ENCODE measurements around the gene CHI3L1. TPM values are rescaled to one million over a fixed set of nuclear protein-coding genes. Genes with fewer than 3 reads are reported as not detected.
A peak's percentile ranks its signal among the peaks of the same experiment; 100 is the strongest.

CHI3L1 gene
- total RNA-seq, 4 donors from 2014 or later: 2.9 to 23.2 TPM; not detected in 2

DNA sequence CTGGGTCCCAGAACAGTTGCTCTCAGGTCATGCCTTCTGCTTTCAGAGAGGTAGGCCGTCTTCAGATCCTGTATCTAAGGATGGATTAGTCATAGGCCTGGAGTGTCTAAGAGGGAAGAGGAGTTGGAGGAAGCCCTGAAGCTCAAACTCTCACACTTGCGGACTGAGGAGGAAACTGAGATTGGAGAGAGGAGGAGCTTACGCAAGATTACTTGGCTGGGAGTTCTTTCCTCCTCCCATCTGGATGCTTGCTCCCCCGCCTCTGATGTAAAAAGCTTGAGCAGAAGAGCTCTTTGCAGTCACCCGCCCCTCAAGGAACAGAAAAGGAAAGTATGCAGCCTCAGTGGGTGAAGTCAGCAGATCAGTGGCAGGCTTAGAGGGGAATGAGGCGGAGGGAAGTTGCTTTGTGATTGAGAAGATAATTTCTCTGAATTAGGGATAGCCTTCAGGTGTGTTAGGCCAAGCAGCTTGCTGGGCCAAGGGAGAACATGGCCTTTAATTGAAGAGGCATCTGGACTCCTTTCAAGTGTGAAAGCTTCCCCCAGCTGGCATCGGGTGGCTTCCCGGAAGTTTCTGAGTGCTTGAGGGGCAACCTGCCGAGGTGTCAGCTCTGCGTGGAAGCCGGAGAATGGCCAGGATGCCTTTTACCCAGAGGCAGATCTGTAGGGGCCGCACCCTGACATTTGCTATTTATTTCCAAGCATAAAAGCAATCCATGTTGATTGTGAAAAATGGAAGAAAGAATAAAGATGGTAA, 52.4 kb downstream of the CHI3L1 start:
- no peaks in the 10 kb centered on the region for H3K36me3 ChIP-seq
- H3K27me3 ChIP-seq: no peaks in the 10 kb centered on the region
- no peak overlapping the region for H3K4me3 ChIP-seq
- H3K9me3 ChIP-seq: no peaks in the 10 kb centered on the region
- in situ Hi-C loops (cut with MboI; ENCODE audit: low pct_ligation_motif_present in 1 of 4, low pct_unique_long_range_greater_than_20kb in 1 of 4, low sequenced_read_pairs in 3 of 4) (no loop called here), intact Hi-C loops (cut with DNase I; ENCODE audit: low total_unique reads) (no loop called here)
- DNase-seq: peak; percentile 23
- WGBS, 2 donors (ENCODE audit: low coverage in 1 of 2): 60 to 84% methylated on average over 4 to 12 of the region's 12 CpGs
- H3K4me1 ChIP-seq: peaks cover 0 to 16% (median 3%) of the 10 kb centered on the region in 4 donors
- no peak for TF ChIP-seq POLR2AphosphoS5 (IDR thresholded peaks at IDR 0.05)
- no peak for TF ChIP-seq POLR2A (IDR thresholded peaks at IDR 0.05)
- TF ChIP-seq, protein P1, sequence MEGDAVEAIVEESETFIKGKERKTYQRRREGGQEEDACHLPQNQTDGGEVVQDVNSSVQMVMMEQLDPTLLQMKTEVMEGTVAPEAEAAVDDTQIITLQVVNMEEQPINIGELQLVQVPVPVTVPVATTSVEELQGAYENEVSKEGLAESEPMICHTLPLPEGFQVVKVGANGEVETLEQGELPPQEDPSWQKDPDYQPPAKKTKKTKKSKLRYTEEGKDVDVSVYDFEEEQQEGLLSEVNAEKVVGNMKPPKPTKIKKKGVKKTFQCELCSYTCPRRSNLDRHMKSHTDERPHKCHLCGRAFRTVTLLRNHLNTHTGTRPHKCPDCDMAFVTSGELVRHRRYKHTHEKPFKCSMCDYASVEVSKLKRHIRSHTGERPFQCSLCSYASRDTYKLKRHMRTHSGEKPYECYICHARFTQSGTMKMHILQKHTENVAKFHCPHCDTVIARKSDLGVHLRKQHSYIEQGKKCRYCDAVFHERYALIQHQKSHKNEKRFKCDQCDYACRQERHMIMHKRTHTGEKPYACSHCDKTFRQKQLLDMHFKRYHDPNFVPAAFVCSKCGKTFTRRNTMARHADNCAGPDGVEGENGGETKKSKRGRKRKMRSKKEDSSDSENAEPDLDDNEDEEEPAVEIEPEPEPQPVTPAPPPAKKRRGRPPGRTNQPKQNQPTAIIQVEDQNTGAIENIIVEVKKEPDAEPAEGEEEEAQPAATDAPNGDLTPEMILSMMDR (IDR thresholded peaks at IDR 0.05): no peak
- TF ChIP-seq EP300 (IDR thresholded peaks at IDR 0.05; ENCODE audit: low read depth): no peak
- peak overlapping the region in 2 of 4 donors; percentile 25 to 51 for H3K27ac ChIP-seq

DNA sequence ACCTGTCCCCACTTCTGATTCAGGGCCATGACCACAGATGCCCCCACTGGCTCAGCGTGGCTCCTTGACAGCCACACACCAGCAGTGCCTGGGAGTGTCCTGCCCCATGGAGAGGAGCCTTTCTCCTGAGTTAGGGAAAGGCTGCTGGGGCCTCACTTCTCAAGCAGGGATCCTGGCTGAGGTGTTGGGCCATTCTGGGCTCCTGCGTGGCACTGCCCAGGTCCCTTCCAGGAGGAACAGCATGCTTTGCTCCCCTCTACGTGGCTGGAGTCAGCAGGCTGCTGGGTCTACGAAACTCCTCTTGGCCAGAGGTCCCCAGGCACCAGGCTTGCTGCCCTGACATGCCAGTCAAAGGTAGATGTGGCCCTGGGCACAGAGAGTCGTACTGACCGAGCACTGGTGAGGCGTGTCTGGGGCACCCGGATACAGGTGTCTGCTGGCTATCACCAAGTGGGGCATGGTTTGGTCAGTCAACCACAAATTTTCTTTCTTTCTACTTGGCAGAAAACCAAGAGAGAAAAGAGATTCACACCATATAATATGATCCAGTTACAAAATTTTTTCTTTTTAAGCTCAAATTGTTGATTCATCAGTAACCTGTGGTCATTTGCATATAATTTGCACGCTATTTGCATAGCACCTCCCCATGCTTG, 54.8 kb downstream of the CHI3L1 start:
- DNase-seq: no peak
- Histone ChIP-seq H3K9me3 (no peaks in the 10 kb centered on the region), H3K27me3 (peaks cover 15% of the 10 kb centered on the region), H3K4me1 (peaks cover 6 to 35% (median 13%) of the 10 kb centered on the region in 4 donors), H3K27ac (no peak overlapping the region), H3K4me3 (no peak overlapping the region), H3K36me3 (no peaks in the 10 kb centered on the region)
- intact Hi-C loops (cut with DNase I; ENCODE audit: low total_unique reads) (no loop called here), in situ Hi-C loops (cut with MboI; ENCODE audit: low pct_ligation_motif_present in 1 of 4, low pct_unique_long_range_greater_than_20kb in 1 of 4, low sequenced_read_pairs in 3 of 4) (no loop called here)
- TF ChIP-seq EP300 (IDR thresholded peaks at IDR 0.05; ENCODE audit: low read depth): no peak
- WGBS, 2 donors (ENCODE audit: low coverage in 1 of 2): 60 to 81% methylated on average over 1 to 8 of the region's 9 CpGs

DNA sequence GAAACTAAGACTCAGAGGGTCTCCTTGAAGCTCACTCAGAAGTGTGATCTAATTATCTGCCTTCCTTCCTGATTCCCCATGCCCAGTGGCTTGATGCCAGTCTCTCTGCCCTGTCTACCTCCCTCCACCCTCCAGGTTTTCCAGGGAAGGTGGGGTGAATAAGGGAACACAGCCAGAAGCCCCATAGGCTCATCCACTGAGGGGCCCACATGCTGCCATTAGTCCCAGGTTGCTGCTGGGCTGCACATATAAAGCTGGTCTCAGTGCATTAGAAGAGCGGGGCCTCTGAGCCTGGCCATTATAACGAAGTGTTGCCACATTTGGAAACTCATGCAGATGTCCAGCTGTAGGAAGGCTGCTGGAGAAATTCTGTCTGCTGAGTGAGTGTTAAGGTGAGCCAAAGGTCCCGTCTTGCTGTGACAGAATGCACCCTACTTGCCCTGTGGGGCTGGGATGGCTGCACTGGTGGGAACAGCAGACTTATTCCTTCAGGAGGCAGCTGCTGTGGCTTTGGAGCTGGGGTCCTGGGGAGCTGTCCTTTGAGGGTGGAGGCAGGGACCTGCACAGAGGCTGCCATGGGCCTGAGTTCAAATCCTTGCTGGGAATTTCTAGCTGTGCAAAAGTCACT, 56.0 kb downstream of the CHI3L1 start:
- TF ChIP-seq EP300 (IDR thresholded peaks at IDR 0.05; ENCODE audit: low read depth) (no peak), POLR2A (IDR thresholded peaks at IDR 0.05) (no peak), POLR2AphosphoS5 (IDR thresholded peaks at IDR 0.05) (no peak)
- TF ChIP-seq, protein P1 (IDR thresholded peaks at IDR 0.05): no peak
- H3K27ac ChIP-seq: no peak overlapping the region
- no peaks in the 10 kb centered on the region for H3K9me3 ChIP-seq
- 63% methylated on average over 3 of the region's 3 CpGs; no CpG with 5 or more reads in 1 of the 2 donors for WGBS, 2 donors (ENCODE audit: low coverage in 1 of 2)
- in situ Hi-C loops (cut with MboI; ENCODE audit: low pct_ligation_motif_present in 1 of 4, low pct_unique_long_range_greater_than_20kb in 1 of 4, low sequenced_read_pairs in 3 of 4): no loop called here
- H3K36me3 ChIP-seq: no peaks in the 10 kb centered on the region
- H3K4me1 ChIP-seq: peaks cover 6 to 30% (median 10%) of the 10 kb centered on the region in 4 donors
- H3K4me3 ChIP-seq: no peak overlapping the region
- intact Hi-C loops (cut with DNase I; ENCODE audit: low total_unique reads): no loop called here
- peak; percentile 6 for DNase-seq
- peaks cover 27% of the 10 kb centered on the region for H3K27me3 ChIP-seq

DNA sequence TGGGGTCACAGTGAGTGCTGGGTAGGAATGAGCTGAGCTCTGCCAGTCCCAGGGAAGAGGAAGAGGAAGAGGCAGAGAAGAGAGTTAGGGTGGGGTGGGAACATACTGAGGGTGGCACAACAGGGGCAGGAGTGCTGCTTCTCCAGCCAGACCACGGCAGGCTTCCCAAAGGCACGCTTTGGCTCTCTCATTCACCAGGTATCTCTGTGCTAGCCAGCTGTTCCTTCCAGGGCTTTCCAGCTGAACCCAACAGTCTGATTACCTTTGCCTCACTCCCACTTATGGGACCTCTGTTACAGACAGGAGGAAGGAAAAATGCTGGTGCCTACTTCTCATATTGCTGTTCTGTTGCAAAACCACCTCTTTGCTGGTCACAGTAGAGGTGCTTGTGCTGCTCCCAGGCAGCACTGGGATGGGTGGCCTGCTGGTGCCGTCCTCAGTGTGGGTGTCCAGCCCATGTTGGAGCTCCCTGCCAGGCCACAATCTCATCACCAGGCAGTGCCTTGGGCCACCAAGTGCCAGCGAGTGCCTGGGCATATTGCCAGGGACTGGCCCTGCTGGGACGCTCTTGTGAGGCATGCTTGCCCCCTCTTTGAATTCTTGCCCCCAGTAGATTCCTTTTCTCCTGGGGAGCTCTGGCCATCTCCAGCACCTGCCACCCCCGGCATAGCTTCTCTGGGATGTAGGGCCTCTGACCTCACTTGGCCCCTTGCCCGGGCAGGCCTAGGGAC, 56.8 kb downstream of the CHI3L1 start:
- WGBS, 2 donors (ENCODE audit: low coverage in 1 of 2): 48% methylated on average over 7 of the region's 7 CpGs; no CpG with 5 or more reads in 1 of the 2 donors
- Histone ChIP-seq H3K4me1 (peaks cover 6 to 30% (median 10%) of the 10 kb centered on the region in 4 donors), H3K4me3 (no peak overlapping the region), H3K27ac (no peak overlapping the region), H3K27me3 (peaks cover 32% of the 10 kb centered on the region), H3K36me3 (no peaks in the 10 kb centered on the region), H3K9me3 (no peaks in the 10 kb centered on the region)
- in situ Hi-C loops (cut with MboI; ENCODE audit: low pct_ligation_motif_present in 1 of 4, low pct_unique_long_range_greater_than_20kb in 1 of 4, low sequenced_read_pairs in 3 of 4): no loop called here
- intact Hi-C loops (cut with DNase I; ENCODE audit: low total_unique reads): no loop called here
- TF ChIP-seq POLR2AphosphoS5 (IDR thresholded peaks at IDR 0.05) (no peak), POLR2A (IDR thresholded peaks at IDR 0.05) (no peak), EP300 (IDR thresholded peaks at IDR 0.05; ENCODE audit: low read depth) (no peak)
- TF ChIP-seq, protein P1 (IDR thresholded peaks at IDR 0.05): no peak
- peak; percentile 13 for DNase-seq

Other genes starting within 250 kb of the CHI3L1 start
- 100 to 1,000 TPM in 1 of 4 donors, 10 to 100 TPM in 3; 19.1 to 103 (median 60.6) TPM for gene ADIPOR1, start 228.4 kb downstream of the CHI3L1 start, total RNA-seq
- 10 to 100 TPM in 3 of 4 donors, 1 to 10 TPM in 1; 2.2 to 35.9 (median 26.7) TPM for gene CYB5R1, start 219.4 kb downstream of the CHI3L1 start, total RNA-seq
- gene TMEM183A, start 179.3 kb downstream of the CHI3L1 start, total RNA-seq: 100 to 1,000 TPM; 104 to 253 (median 111) TPM
- 1 to 10 TPM in 1 of 4 donors, under 1 TPM in 2, not detected in 1; 0.41 to 1.1 (median 0.48) TPM for gene PPFIA4, start 160.2 kb downstream of the CHI3L1 start, total RNA-seq
- not detected for gene MYOG, start 100.7 kb downstream of the CHI3L1 start, total RNA-seq
- 1 to 10 TPM in 2 of 4 donors, not detected in 2; 1.3 to 5.6 TPM for gene ADORA1, start 59.0 kb downstream of the CHI3L1 start, total RNA-seq
- not detected for gene MYBPH, start 10.9 kb downstream of the CHI3L1 start, total RNA-seq
- gene CHIT1, start 43.0 kb upstream of the CHI3L1 start, total RNA-seq: under 1 TPM in 1 of 4 donors, not detected in 3; 0.79 TPM
- gene BTG2, start 118.8 kb upstream of the CHI3L1 start, total RNA-seq: 100 to 1,000 TPM in 3 of 4 donors, 10 to 100 TPM in 1; 98.9 to 144 (median 142) TPM
- 10 to 100 TPM; 13.5 to 44.0 (median 17.8) TPM for gene FMOD, start 164.4 kb upstream of the CHI3L1 start, total RNA-seq

Data from transverse colon (tissue), 4 donors.